Vagina (tissue), 2 donors: ENCODE data around the gene USP10. TPM values are rescaled to one million over a fixed set of nuclear protein-coding genes. Genes with fewer than 3 reads are reported as not detected.
"Not testable (repeated sequence)": the region's sequence is repeated elsewhere in the genome, so short reads cannot be mapped to it uniquely, and the experiment has no call there.

Experiments used
- DNase-seq, 2 donors: peaks; one replicate each; pipeline ENCODE4 v3.0.0-alpha.2; 2017; ENCODE audit errors: extremely low spot score in 2 of 2
- H3K27ac ChIP-seq: fragments of 200-600 bp; sonication (generic); one replicate; pipeline ENCODE4 v1.5.1; 2019
- H3K27me3 ChIP-seq: fragments of 200-600 bp; sonication (generic); one replicate; pipeline ENCODE4 v1.5.1; 2019
- H3K36me3 ChIP-seq, 2 donors: fragments of 200-600 bp; sonication (generic); one replicate each; pipeline ENCODE4 v1.5.1; 2017 to 2019
- H3K4me1 ChIP-seq: fragments of 200-600 bp; sonication (generic); one replicate; pipeline ENCODE4 v1.5.1; 2019
- H3K4me3 ChIP-seq, 2 donors: fragments of 200-600 bp; sonication (generic); 1 replicate in 1 of 2; 2 replicates in 1 of 2; pipeline ENCODE4 v1.5.1; 2016 to 2019
- H3K9me3 ChIP-seq: fragments of 200-600 bp; sonication (generic); one replicate; pipeline ENCODE4 v1.5.1; 2019
- POLR2A ChIP-seq, 2 donors: fragments of 450-650 bp; IDR thresholded peaks; one replicate each; pipeline ENCODE4 v1.6.1; 2017; ENCODE audit warnings: antibody characterized with exemption in 2 of 2, mild to moderate bottlenecking in 2 of 2, moderate library complexity in 2 of 2
- POLR2AphosphoS5 ChIP-seq, 2 donors: sonication (generic); formaldehyde crosslinking; IDR thresholded peaks; one replicate each; pipeline ENCODE4 v1.9.0; 2017; ENCODE audit warnings: antibody characterized with exemption in 2 of 2, mild to moderate bottlenecking in 2 of 2, low read depth in 1 of 2; ENCODE audit not compliant: insufficient read depth in 1 of 2
- intact Hi-C: fragments of 100-400 bp; cut with DNase I; formaldehyde crosslinking; loops from one replicate; pipeline ENCODE4 v1.15.1; 2023
- total RNA-seq: library from RNA; depleted of rRNA; stranded (reverse); fragments of >200 nt; gene quantifications from one replicate; pipeline ENCODE4 v1.2.3, GENCODE V29; 2016
- TF ChIP-seq, protein P1 (sequence below), 3 experiments: fragments of 450-650 bp in 2 of 3; fragments of 200-600 bp in 1 of 3; sonication (generic) in 1 of 3; IDR thresholded peaks; one replicate each; pipeline ENCODE4 v1.5.1; 2017 to 2019; ENCODE audit warnings: antibody characterized with exemption in 3 of 3, mild to moderate bottlenecking in 2 of 3, moderate library complexity in 2 of 3

The USP10 gene
- total RNA-seq, 1 donor from 2014 or later = 42.5 TPM

DNA sequence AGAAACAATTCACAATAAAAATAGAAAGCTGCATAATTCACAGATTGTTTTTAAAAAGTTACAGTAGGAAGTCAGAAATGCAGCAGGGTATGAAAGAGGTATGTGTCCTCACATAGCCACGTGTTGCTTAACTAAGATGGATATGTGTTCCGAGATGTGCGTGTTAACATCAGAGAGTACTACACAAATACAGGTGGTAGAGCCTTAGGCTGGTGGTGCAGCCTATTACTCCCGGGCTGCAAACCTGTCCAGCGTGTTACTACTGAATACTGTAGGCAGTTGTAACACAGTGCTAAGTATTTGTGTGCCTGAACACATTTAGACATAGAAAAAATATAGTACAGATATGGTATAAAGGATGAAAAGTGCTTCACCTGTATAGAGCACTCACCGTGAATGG is 46.4 kb downstream of the USP10 start:
- TF ChIP-seq, protein P1, sequence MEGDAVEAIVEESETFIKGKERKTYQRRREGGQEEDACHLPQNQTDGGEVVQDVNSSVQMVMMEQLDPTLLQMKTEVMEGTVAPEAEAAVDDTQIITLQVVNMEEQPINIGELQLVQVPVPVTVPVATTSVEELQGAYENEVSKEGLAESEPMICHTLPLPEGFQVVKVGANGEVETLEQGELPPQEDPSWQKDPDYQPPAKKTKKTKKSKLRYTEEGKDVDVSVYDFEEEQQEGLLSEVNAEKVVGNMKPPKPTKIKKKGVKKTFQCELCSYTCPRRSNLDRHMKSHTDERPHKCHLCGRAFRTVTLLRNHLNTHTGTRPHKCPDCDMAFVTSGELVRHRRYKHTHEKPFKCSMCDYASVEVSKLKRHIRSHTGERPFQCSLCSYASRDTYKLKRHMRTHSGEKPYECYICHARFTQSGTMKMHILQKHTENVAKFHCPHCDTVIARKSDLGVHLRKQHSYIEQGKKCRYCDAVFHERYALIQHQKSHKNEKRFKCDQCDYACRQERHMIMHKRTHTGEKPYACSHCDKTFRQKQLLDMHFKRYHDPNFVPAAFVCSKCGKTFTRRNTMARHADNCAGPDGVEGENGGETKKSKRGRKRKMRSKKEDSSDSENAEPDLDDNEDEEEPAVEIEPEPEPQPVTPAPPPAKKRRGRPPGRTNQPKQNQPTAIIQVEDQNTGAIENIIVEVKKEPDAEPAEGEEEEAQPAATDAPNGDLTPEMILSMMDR (IDR thresholded peaks at IDR 0.05) = no peak
- TF ChIP-seq POLR2A (IDR thresholded peaks at IDR 0.05) = no peak
- no peak for TF ChIP-seq POLR2AphosphoS5 (IDR thresholded peaks at IDR 0.05; ENCODE audit: insufficient read depth in 1 of 2, low read depth in 1 of 2)
- H3K4me1 ChIP-seq = peaks cover 29% of the 10 kb centered on the region
- H3K27ac ChIP-seq = no peak overlapping the region
- H3K36me3 ChIP-seq = peaks cover 0 to 12% of the 10 kb centered on the region in 2 donors
- no peaks in the 10 kb centered on the region for H3K27me3 ChIP-seq
- H3K9me3 ChIP-seq = no peaks in the 10 kb centered on the region
- no peak overlapping the region for H3K4me3 ChIP-seq
- intact Hi-C loops = no loop called here
- peak in 1 of 2 donors; percentile 52 for DNase-seq

DNA sequence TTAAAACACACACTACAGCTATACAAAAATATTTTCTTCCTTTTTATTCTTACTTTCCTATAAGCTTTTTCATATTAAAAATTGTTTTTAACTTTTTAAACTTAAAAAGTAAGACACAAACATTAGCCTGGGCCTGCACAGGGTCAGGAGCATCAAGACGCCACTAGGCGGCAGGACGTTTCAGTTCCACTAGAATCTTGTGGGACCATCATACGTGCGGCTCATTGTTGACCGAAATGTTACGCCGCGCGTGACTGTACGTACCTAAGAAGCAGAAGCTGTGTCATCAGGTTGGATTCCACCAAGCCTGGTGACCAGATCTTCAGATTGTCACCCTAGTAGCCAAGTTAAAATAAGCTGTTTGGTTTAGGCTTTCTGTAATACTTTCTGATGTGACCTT is 47.1 kb downstream of the USP10 start:
- Histone ChIP-seq H3K4me1 (peaks cover 29% of the 10 kb centered on the region), H3K9me3 (no peaks in the 10 kb centered on the region), H3K4me3 (no peak overlapping the region), H3K27me3 (no peaks in the 10 kb centered on the region), H3K36me3 (peaks cover 0 to 12% of the 10 kb centered on the region in 2 donors), H3K27ac (no peak overlapping the region)
- peak in 1 of 2 donors; percentile 64 for DNase-seq
- intact Hi-C loops = no loop called here
- TF ChIP-seq POLR2AphosphoS5 (IDR thresholded peaks at IDR 0.05; ENCODE audit: insufficient read depth in 1 of 2, low read depth in 1 of 2) (no peak), POLR2A (IDR thresholded peaks at IDR 0.05) (no peak)
- TF ChIP-seq, protein P1 (IDR thresholded peaks at IDR 0.05) = no peak

DNA sequence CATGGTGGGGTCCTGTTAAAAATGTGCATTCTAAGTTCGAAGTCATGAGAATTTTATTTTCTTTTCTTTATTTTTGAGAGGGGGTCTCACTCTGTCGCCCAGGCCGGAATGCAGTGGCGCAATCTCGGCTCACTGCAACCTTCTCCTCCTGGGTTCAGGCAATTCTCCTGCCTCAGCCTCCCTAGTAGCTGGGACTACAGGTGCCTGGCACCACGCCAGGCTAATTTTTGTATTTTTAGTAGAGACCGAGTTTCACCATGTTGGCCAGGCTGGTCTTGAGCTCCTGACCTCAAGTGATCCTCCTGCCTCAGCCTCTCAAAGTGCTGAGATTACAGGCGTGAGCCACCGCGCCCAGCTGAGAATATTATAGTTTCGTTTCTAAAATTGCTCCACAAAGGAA is 48.4 kb downstream of the USP10 start:
- H3K27me3 ChIP-seq, H3K9me3 ChIP-seq, intact Hi-C loops, H3K4me3 ChIP-seq, H3K27ac ChIP-seq: not testable (repeated sequence)
- Histone ChIP-seq H3K36me3 (peaks cover 0 to 12% of the 10 kb centered on the region in 2 donors), H3K4me1 (peaks cover 17% of the 10 kb centered on the region)
- peak in 1 of 2 donors; percentile 10 for DNase-seq

DNA sequence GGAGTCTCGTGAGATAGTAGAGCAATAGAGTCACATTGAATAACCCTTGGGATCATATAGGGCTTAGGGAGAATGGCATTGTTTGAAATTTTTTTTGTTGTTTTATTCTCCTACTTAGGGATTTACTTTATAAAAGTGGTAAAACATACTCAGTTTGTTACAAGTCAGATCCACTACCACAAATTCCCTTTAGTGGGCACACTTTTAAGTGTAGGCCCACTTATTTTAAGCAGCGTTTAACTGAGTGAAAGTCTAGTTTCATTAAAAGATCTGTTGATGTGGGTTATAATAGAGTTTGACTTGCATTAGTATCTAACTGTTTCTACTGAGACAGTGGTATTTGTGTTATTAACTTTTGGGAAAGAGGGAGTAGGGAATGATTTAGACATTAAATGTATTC is 49.3 kb downstream of the USP10 start:
- peaks cover 0 to 12% of the 10 kb centered on the region in 2 donors for H3K36me3 ChIP-seq
- H3K4me3 ChIP-seq = no peak overlapping the region
- TF ChIP-seq POLR2AphosphoS5 (IDR thresholded peaks at IDR 0.05; ENCODE audit: insufficient read depth in 1 of 2, low read depth in 1 of 2) = no peak
- TF ChIP-seq, protein P1 (IDR thresholded peaks at IDR 0.05) = no peak
- no peak for TF ChIP-seq POLR2A (IDR thresholded peaks at IDR 0.05)
- H3K4me1 ChIP-seq = peaks cover 22% of the 10 kb centered on the region
- H3K27me3 ChIP-seq = no peaks in the 10 kb centered on the region
- H3K27ac ChIP-seq = no peak overlapping the region
- no peaks in the 10 kb centered on the region for H3K9me3 ChIP-seq
- intact Hi-C loops = no loop called here
- no peak for DNase-seq

DNA sequence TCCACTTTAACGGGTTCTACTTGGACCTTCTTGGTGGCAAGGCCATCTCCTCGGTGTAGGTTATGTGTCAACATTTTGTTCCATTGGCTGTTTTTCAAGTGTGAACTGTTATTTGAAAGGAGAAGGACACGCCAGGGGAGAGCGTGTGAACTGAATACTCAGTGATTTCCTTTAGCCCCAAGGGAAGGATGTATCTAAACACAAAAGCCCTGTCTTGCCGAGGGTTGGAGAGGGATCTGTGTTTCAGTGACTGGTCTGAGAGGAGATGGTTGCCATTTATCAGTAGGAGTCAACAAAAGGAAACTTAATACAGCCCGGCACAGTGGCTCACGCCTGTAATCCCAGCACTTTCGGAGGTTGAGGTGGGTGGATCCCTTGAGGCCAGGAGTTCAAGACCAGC is 50.0 kb downstream of the USP10 start:
- Histone ChIP-seq H3K27ac (no peak overlapping the region), H3K27me3 (no peaks in the 10 kb centered on the region), H3K36me3 (peaks cover 0 to 11% of the 10 kb centered on the region in 2 donors), H3K4me1 (peaks cover 29% of the 10 kb centered on the region), H3K9me3 (no peaks in the 10 kb centered on the region), H3K4me3 (no peak overlapping the region)
- TF ChIP-seq, protein P1 (IDR thresholded peaks at IDR 0.05) = no peak
- TF ChIP-seq POLR2AphosphoS5 (IDR thresholded peaks at IDR 0.05; ENCODE audit: insufficient read depth in 1 of 2, low read depth in 1 of 2) = no peak
- no peak for TF ChIP-seq POLR2A (IDR thresholded peaks at IDR 0.05)
- intact Hi-C loops = loop anchor here (5.0 kb wide), 1 partner anchor 217 kb away; no protein-coding TSS in a partner anchor
- peak in 1 of 2 donors; percentile 79 for DNase-seq
